Left ventricle myocardium superior (tissue), 1 donor: ENCODE results near the gene CSGALNACT2. TPM values are rescaled to one million over a fixed set of nuclear protein-coding genes. Genes with fewer than 3 reads are reported as not detected.

Experiments
- ATAC-seq: fragments of 200-7000 bp; cut with Tn5 transposase; one replicate; pipeline ENCODE4 v1.9.1; 2020; ENCODE audit warnings: mild to moderate bottlenecking, moderate library complexity
- DNase-seq: peaks from one replicate; pipeline ENCODE4 v3.0.0-alpha.2; 2020
- intact Hi-C: fragments of 100-400 bp; cut with micrococcal nuclease; formaldehyde crosslinking; loops from one replicate; pipeline ENCODE4 v1.11.0; 2022
- total RNA-seq: library from RNA; stranded (reverse); fragmentation: NEBNext Ultra II Directional; extraction: Animal tissue kit (Norgen Biotek cat#: 25700); gene quantifications from one replicate; pipeline ENCODE4 v1.2.1, GENCODE V29; 2021
- donor health status: DM: no; HTN: yes; CAD: no; lungs with severe emphysema.

Gene CSGALNACT2
- total RNA-seq, 1 donor from 2014 or later = 7.7 TPM

GRCh38 chr10:43230101-43230908, 92.1 kb downstream of the CSGALNACT2 start:
- DNase-seq (peak; percentile 12), ATAC-seq (no peak)
- intact Hi-C loops = no loop called here

- no peak for ATAC-seq
- no peak for DNase-seq
- intact Hi-C loops = no loop called here
These were observed 92.8 kb downstream of the CSGALNACT2 start for GRCh38 chr10:43230909-43231522.

DNA sequence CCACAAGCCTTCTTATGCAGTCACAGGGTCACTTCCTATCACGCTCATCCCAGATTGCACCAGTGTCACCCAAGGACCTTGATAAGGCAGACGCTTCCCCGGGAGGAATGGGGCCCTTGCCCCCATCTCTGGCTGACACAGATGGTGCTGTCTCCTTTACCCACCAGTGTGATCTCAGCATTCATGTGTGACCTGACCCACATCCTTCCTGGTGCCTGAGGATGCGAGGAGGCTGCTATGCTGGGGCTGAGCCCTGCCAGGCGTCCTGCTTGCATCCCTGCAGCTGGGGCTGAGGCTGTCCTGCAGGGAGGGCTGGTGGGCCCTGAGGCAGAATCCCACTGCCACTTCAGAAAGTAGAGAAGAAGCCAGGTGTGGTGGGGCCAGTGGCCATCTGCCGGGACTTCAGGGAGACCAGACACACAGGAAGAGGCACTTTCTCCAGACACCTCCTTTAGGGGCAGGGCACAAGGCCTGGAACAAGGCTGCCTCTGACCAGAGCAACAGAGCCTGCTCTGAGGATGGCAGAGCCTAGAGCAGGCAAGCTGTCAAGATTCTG, 93.4 kb downstream of the CSGALNACT2 start:
- ATAC-seq = no peak
- intact Hi-C loops = no loop called here
- DNase-seq = peak; percentile 18

DNA sequence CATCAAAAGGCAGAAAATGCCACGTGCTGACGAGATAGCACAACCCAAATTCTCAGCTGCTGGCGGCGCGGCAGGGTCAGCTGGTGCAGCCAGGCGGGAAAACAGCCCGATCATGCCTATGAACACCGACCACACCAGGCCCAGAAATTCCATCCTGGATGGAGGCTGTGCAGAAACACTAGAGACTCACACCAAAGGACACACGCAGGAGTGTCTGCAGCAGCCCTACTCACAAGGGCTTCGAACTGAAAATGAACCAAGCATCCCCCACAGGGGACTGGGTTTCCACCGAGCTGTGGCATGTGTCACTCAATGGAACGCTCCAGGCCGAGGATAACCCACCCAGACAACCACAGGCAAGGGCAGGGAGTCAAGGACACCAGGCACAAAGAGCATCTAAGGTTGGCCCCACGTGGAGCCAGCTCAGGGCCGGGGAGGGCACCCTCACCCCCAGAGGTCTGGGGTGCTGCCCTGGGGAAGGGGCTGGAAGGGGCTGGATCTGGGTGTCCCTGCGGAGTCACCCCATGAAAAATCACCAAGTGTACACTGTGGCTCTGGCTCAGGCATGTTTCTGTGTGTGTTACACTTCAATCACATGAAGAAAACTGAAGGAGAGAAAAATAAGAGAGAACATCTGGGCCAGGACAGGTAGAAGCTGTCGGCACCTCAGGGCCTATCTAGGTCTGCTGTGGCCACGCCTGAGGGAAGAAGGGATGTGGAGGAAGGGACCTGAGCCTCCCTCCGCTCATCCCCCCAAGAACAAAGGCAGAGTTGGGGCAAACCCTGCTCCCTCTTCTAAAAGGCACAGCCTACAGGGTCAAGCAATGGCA, 95.6 kb downstream of the CSGALNACT2 start:
- ATAC-seq = no peak
- intact Hi-C loops = no loop called here
- DNase-seq = peak; percentile 14

DNA sequence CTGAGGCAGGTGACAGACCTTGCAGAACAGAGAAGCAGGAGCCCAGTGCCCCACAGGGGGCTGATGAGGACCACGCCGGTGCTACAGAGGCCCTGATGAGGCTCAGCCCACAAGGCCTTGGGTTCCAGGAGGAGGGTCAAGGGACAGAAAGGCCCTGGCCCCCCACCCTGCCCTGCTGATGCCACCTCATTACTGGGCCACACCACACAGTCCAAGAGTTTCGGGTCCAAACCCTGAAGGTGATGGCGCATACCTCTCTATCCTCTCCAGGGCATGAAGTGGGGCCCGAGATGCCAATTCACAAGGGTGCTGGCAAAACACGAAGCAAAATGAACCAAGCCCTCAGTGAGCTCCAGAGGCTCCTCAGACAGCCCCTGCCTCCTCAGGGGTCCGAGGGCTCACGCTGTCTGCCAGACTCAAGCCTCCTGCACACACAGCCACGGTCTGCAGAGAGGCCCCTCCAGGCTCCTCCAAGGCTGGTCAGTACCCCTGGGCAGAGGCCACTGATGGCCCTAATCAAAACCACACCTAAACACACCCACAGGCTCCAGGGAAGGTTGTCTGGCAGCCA, 96.3 kb downstream of the CSGALNACT2 start:
- intact Hi-C loops = no loop called here
- peak; percentile 18 for DNase-seq
- ATAC-seq = no peak

Other genes starting within 250 kb of the CSGALNACT2 start
- 8.4 TPM for gene RET, start 61.4 kb upstream of the CSGALNACT2 start, total RNA-seq
- 2.7 TPM for gene RASGEF1A, start 128.6 kb downstream of the CSGALNACT2 start, total RNA-seq
- gene FXYD4, start 233.2 kb downstream of the CSGALNACT2 start, total RNA-seq = not detected